ENCODE data around the gene TUBG2. TPM values are rescaled to one million over a fixed set of nuclear protein-coding genes. Genes with fewer than 3 reads are reported as not detected.
A peak's percentile ranks its signal among the peaks of the same experiment; 100 is the strongest.

TUBG2 gene
- total and polyA plus RNA-seq, 12 donors = 14.5 to 65.1 (median 45.6) TPM

GRCh38 chr17:42683407-42684034 is 24.4 kb downstream of the TUBG2 start:
- intact Hi-C loops (cut with DNase I) = loop anchor here in 1 of 2 donors (5.0 kb wide), 2 partner anchors 76 to 101 kb away; partner anchors contain the start of genes RETREG3 and TUBG1
- H3K4me1 ChIP-seq (replicated peaks in 1 of 2) = peaks cover 19 to 50% of the 10 kb centered on the region in 2 donors
- no peaks in the 10 kb centered on the region for H3K9me3 ChIP-seq (replicated peaks in 1 of 3)
- WGBS, 4 donors = 6 to 29% (median 14%) methylated on average over 2 to 25 of the region's 25 CpGs
- no peak overlapping the region for H3K27ac ChIP-seq
- H3K36me3 ChIP-seq (replicated peaks in 1 of 2) = no peaks in the 10 kb centered on the region
- H3K4me3 ChIP-seq = peak overlapping the region in 1 of 4 donors; percentile 5
- no peak for TF ChIP-seq CTCF (IDR thresholded peaks at IDR 0.05)
- TF ChIP-seq POLR2A (IDR thresholded peaks at IDR 0.05) = no peak
- peak in 2 of 7 donors; percentile 34 to 51 for DNase-seq
- H3K27me3 ChIP-seq = no peaks in the 10 kb centered on the region

- Histone ChIP-seq H3K4me3 (no peak overlapping the region), H3K9me3 (replicated peaks in 1 of 3) (no peaks in the 10 kb centered on the region), H3K36me3 (replicated peaks in 1 of 2) (no peaks in the 10 kb centered on the region), H3K4me1 (replicated peaks in 1 of 2) (peaks cover 8 to 34% of the 10 kb centered on the region in 2 donors), H3K27me3 (no peaks in the 10 kb centered on the region), H3K27ac (no peak overlapping the region)
- 58 to 72% (median 65%) methylated on average over 38 to 50 of the region's 50 CpGs for WGBS, 4 donors
- TF ChIP-seq CTCF (IDR thresholded peaks at IDR 0.05) = no peak
- TF ChIP-seq POLR2A (IDR thresholded peaks at IDR 0.05) = no peak
- no peak for DNase-seq
- intact Hi-C loops (cut with DNase I) = loop anchor here in 1 of 2 donors (5.0 kb wide), 2 partner anchors 78 to 103 kb away; partner anchors contain the start of genes RETREG3 and TUBG1
These were observed 26.0 kb downstream of the TUBG2 start for GRCh38 chr17:42684929-42685556.

DNA sequence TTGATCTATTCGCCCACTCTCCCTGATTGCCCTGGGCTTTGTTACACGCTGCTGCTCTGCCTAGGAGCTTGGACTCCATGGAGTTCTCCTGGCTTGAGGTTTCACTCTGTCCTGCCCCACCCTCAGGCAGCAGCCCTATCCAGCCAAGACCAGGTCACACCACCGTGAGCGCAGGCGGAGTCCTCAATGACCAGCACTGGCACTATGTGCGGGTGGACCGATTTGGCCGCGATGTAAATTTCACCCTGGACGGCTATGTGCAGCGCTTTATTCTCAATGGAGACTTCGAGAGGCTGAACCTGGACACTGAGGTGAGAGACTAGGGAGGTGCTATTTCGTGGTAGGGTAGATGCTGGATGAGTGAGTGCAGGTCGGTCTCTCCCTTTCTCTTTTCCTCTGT is 26.7 kb downstream of the TUBG2 start:
- Histone ChIP-seq H3K9me3 (replicated peaks in 1 of 3) (no peaks in the 10 kb centered on the region), H3K4me3 (no peak overlapping the region), H3K27ac (no peak overlapping the region), H3K36me3 (replicated peaks in 1 of 2) (no peaks in the 10 kb centered on the region), H3K27me3 (no peaks in the 10 kb centered on the region), H3K4me1 (replicated peaks in 1 of 2) (peaks cover 8 to 27% of the 10 kb centered on the region in 2 donors)
- intact Hi-C loops (cut with DNase I) = no loop called here
- TF ChIP-seq POLR2A (IDR thresholded peaks at IDR 0.05) (no peak), CTCF (IDR thresholded peaks at IDR 0.05) (no peak)
- DNase-seq = no peak
- 70 to 90% (median 77%) methylated on average over 7 to 14 of the region's 14 CpGs for WGBS, 4 donors

- Histone ChIP-seq H3K27me3 (no peaks in the 10 kb centered on the region), H3K27ac (no peak overlapping the region)
These were observed 27.5 kb downstream of the TUBG2 start for GRCh38 chr17:42686520-42687128.

More at GRCh38 chr17:42686520-42687128, 27.5 kb downstream of the TUBG2 start:
- intact Hi-C loops (cut with DNase I) = no loop called here
- WGBS, 4 donors = 66 to 77% (median 68%) methylated on average over 32 of the region's 32 CpGs
- DNase-seq = no peak
- no peaks in the 10 kb centered on the region for H3K9me3 ChIP-seq (replicated peaks in 1 of 3)
- H3K4me3 ChIP-seq = no peak overlapping the region
- TF ChIP-seq CTCF (IDR thresholded peaks at IDR 0.05) (no peak), POLR2A (IDR thresholded peaks at IDR 0.05) (no peak)
- no peaks in the 10 kb centered on the region for H3K36me3 ChIP-seq (replicated peaks in 1 of 2)
- H3K4me1 ChIP-seq (replicated peaks in 1 of 2) = peaks cover 8 to 21% of the 10 kb centered on the region in 2 donors

All from adrenal gland (tissue), 12 donors.